HepG2 (cell line): ENCODE measurements around the gene JPH4. TPM values are rescaled to one million over a fixed set of nuclear protein-coding genes. Genes with fewer than 3 reads are reported as not detected.

Source experiments
- ATF4 ChIP-seq, 2 experiments: fragments of 450-650 bp in 1 of 2; sonication (generic) in 1 of 2; formaldehyde crosslinking; IDR thresholded peaks; 2 replicates each; pipeline versions ENCODE4 v1.5.0 to v1.8.0; 2020 to 2022; ENCODE audit warnings: mild to moderate bottlenecking in 1 of 2, missing genetic modification reagents in 1 of 2
- BRCA1 ChIP-seq: sonication (generic); formaldehyde crosslinking; IDR thresholded peaks from 2 replicates; pipeline ENCODE4 v1.4.0; 2020; ENCODE audit warnings: missing genetic modification reagents
- CBFB ChIP-seq: sonication (generic); formaldehyde crosslinking; IDR thresholded peaks from 2 replicates; pipeline ENCODE4 v1.4.0; 2020; ENCODE audit warnings: missing genetic modification reagents
- CCDC6 ChIP-seq: sonication (generic); formaldehyde crosslinking; IDR thresholded peaks from 2 replicates; pipeline ENCODE4 v1.8.1; 2022; ENCODE audit warnings: mild to moderate bottlenecking, missing genetic modification reagents, moderate library complexity
- CHD4 ChIP-seq: fragments of 200-600 bp; sonication (generic); IDR thresholded peaks from 2 replicates; pipeline ENCODE4 v1.7.0; 2017; ENCODE audit warnings: mild to moderate bottlenecking, low read length, borderline replicate concordance
- ELF3 ChIP-seq: IDR thresholded peaks from 2 replicates; pipeline ENCODE4 v1.6.1; 2016; ENCODE audit warnings: missing genetic modification reagents, missing compliant biosample characterization
- HDAC2 ChIP-seq: sonication (generic); formaldehyde crosslinking; IDR thresholded peaks from 2 replicates; pipeline ENCODE4 v1.4.0; 2020; ENCODE audit warnings: missing genetic modification reagents
- HMGXB3 ChIP-seq: sonication (generic); formaldehyde crosslinking; IDR thresholded peaks from 2 replicates; pipeline ENCODE4 v1.4.0; 2020; ENCODE audit warnings: missing genetic modification reagents, borderline replicate concordance
- NFE2L2 ChIP-seq: fragments of 150-350 bp; IDR thresholded peaks from 2 replicates; pipeline ENCODE4 v1.6.1; 2014; ENCODE audit warnings: low read length
- TAF1 ChIP-seq: sonication (generic); formaldehyde crosslinking; IDR thresholded peaks from 2 replicates; pipeline ENCODE4 v1.4.0; 2020; ENCODE audit warnings: missing genetic modification reagents
- TBP ChIP-seq: sonication (generic); formaldehyde crosslinking; IDR thresholded peaks from 2 replicates; pipeline ENCODE4 v1.5.0; 2020; ENCODE audit warnings: missing genetic modification reagents
- U2AF1 ChIP-seq: fragments of 200-400 bp; formaldehyde crosslinking; optimal IDR thresholded peaks from 2 replicates; pipeline ENCODE3; 2017; ENCODE audit warnings: mild to moderate bottlenecking, low read depth, low read length
- USF2 ChIP-seq, 2 experiments: sonication (generic) in 1 of 2; formaldehyde crosslinking in 1 of 2; IDR thresholded peaks; 2 replicates each; pipeline versions ENCODE4 v1.5.1 to v1.6.1; 2011 to 2020; ENCODE audit warnings: borderline replicate concordance in 1 of 2, low read depth in 1 of 2, low read length in 1 of 2, mild to moderate bottlenecking in 1 of 2, missing genetic modification reagents in 1 of 2, moderate library complexity in 1 of 2
- ZBTB8A ChIP-seq: sonication (generic); formaldehyde crosslinking; IDR thresholded peaks from 2 replicates; pipeline ENCODE4 v1.4.0; 2020; ENCODE audit warnings: mild to moderate bottlenecking, low read depth, missing genetic modification reagents, borderline replicate concordance
- ZNF24 ChIP-seq: fragments of 450-650 bp; IDR thresholded peaks from 2 replicates; pipeline ENCODE4 v1.6.1; 2017; ENCODE audit warnings: antibody characterized with exemption, mild to moderate bottlenecking
- ZNF431 ChIP-seq: sonication (generic); formaldehyde crosslinking; IDR thresholded peaks from 2 replicates; pipeline ENCODE4 v1.9.0; 2022; ENCODE audit warnings: missing genetic modification reagents, low read depth, mild to moderate bottlenecking, borderline replicate concordance
- ZNF530 ChIP-seq: sonication (generic); formaldehyde crosslinking; IDR thresholded peaks from 2 replicates; pipeline ENCODE4 v1.5.0; 2020; ENCODE audit warnings: low read depth, mild to moderate bottlenecking, missing genetic modification reagents
- ZNF552 ChIP-seq: sonication (generic); formaldehyde crosslinking; IDR thresholded peaks from 2 replicates; pipeline ENCODE4 v1.9.0; 2022; ENCODE audit warnings: missing genetic modification reagents, mild to moderate bottlenecking, borderline replicate concordance
- ZNF747 ChIP-seq: sonication (generic); formaldehyde crosslinking; IDR thresholded peaks from 2 replicates; pipeline ENCODE4 v1.8.1; 2023; ENCODE audit warnings: missing genetic modification reagents, mild to moderate bottlenecking, borderline replicate concordance
- polyA plus RNA-seq, 8 experiments: library from polyadenylated mRNA; depleted of rRNA in 3 of 8; stranded (reverse) in 7 of 8; unstranded in 1 of 8; fragments of >200 nt; fragmentation: Illumina TruSeq in 4 of 8; extraction: Trizol in 4 of 8; gene quantifications; 2 replicates each; pipeline versions ENCODE4 v1.2.1 to v1.2.3, GENCODE V29; 2011 to 2016; ENCODE audit warnings: low read depth in 4 of 8, missing spikeins in 1 of 8, mixed read lengths in 1 of 8; ENCODE audit not compliant: insufficient read depth in 1 of 8
- total RNA-seq, 5 experiments: library from RNA; depleted of rRNA; stranded (reverse); fragments of >200 nt; fragmentation: Illumina TruSeq; extraction: Trizol; gene quantifications; 2 replicates each; pipeline ENCODE4 v1.2.3, GENCODE V29; 2016; ENCODE audit warnings: low read depth in 1 of 5

Gene JPH4
- total and polyA plus RNA-seq, 2 of the 13 experiments (the other 11 are each of a cell fraction or from before 2014, with no cell fraction given) = 0.08 to 0.22 TPM

- peak; percentile 84; the same call in 1 of the 2 replicates for TF ChIP-seq HMGXB3
- TF ChIP-seq ZNF431 = peak; percentile 91; the same call in 1 of the 2 replicates
- TF ChIP-seq USF2 (IDR thresholded peaks at IDR 0.05; ENCODE audit: low read depth, low read length) = peak; percentile 32; the same call in 1 of the 2 replicates
- TF ChIP-seq USF2 (CRISPR knock-in tag; IDR thresholded peaks at IDR 0.05; ENCODE audit: borderline replicate concordance) = no peak
- 0 out of 2 replicates have a peak, but pooled peaks have one; percentile 70 for TF ChIP-seq CCDC6 (CRISPR knock-in tag)
- peak in 1 of 2 experiments; percentile 48; a peak in 1 of 4 replicates for TF ChIP-seq ATF4 (CRISPR knock-in tag; IDR thresholded peaks at IDR 0.05)
- 0 out of 2 replicates have a peak, but pooled peaks have one; percentile 19 for TF ChIP-seq ZNF530 (CRISPR knock-in tag)
- TF ChIP-seq CHD4 = peak; percentile 89; the same call in 1 of the 2 replicates
- peak; percentile 76; the same call in 1 of the 2 replicates for TF ChIP-seq ZNF24
- peak; percentile 98 for TF ChIP-seq ELF3 (CRISPR knock-in tag)
- TF ChIP-seq CBFB (CRISPR knock-in tag) = peak; percentile 91
- peak; percentile 98 for TF ChIP-seq ZNF747 (CRISPR knock-in tag)
- peak; percentile 88; the same call in 1 of the 2 replicates for TF ChIP-seq BRCA1 (CRISPR knock-in tag)
- TF ChIP-seq NFE2L2 = 0 out of 2 replicates have a peak, but pooled peaks have one; percentile 44
- TF ChIP-seq HDAC2 (CRISPR knock-in tag) = peak; percentile 93
- peak; percentile 89 for TF ChIP-seq U2AF1
- TF ChIP-seq ZBTB8A = peak; percentile 68; the same call in 1 of the 2 replicates
- TF ChIP-seq TAF1 = peak; percentile 46; the same call in 1 of the 2 replicates
- TF ChIP-seq ZNF552 (CRISPR knock-in tag) = peak; percentile 91
- 0 out of 2 replicates have a peak, but pooled peaks have one; percentile 71 for TF ChIP-seq TBP (CRISPR knock-in tag)
These were observed 10.5 kb upstream of the JPH4 start (continued) for GRCh38 chr14:23588884-23589598.
